ENCODE results near the gene IZUMO1. TPM values are rescaled to one million over a fixed set of nuclear protein-coding genes. Genes with fewer than 3 reads are reported as not detected.
A peak's percentile ranks its signal among the peaks of the same experiment; 100 is the strongest.

The IZUMO1 gene
- total and polyA plus RNA-seq, 9 of the 15 experiments (the other 6 are each of a cell fraction or from before 2014, with no cell fraction given) = 0.14 to 2.1 (median 0.73) TPM

DNA sequence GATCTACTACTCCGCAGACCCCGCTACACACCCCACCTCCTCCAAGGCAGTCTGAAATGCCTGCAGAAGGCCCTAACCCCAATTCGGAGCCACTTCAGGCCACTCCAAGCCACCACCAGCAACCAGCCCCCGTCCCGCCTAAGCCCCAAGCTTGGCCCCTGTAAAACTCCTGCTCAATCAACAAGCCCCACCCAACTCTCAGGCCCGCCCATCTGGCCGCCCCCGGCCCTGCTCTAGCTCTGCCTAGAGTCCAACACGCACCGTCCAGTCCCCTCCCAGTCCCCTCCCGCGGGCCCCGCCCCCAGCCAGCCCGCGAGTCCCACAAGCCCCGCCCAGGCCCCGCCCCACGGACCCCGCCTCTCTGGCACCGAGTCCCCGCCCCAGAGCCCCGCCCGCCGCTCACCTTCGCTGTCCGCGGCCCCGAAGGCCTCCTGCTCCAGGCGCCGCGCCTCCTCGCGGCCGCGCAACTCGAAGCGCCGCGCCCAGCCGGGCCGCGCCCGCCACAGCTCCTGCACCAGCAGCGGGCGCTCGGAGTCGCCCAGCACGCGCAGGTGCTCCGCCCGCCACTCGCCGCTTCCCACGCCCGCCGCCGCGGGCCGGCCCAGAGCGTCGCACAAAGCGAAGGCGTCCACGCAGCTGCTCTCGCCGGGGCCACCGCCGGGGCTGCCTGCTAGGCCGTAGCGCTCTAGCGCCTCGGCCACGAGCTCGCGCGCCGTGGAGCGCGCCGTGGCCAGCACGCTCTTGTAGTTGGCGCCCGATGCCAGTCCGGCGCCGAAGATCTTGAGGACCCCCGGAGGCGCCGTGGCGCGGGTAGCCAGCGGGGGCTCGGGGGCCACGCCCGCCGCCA lies 7.9 kb downstream of the IZUMO1 start (continued):
- TF ChIP-seq, protein P1, sequence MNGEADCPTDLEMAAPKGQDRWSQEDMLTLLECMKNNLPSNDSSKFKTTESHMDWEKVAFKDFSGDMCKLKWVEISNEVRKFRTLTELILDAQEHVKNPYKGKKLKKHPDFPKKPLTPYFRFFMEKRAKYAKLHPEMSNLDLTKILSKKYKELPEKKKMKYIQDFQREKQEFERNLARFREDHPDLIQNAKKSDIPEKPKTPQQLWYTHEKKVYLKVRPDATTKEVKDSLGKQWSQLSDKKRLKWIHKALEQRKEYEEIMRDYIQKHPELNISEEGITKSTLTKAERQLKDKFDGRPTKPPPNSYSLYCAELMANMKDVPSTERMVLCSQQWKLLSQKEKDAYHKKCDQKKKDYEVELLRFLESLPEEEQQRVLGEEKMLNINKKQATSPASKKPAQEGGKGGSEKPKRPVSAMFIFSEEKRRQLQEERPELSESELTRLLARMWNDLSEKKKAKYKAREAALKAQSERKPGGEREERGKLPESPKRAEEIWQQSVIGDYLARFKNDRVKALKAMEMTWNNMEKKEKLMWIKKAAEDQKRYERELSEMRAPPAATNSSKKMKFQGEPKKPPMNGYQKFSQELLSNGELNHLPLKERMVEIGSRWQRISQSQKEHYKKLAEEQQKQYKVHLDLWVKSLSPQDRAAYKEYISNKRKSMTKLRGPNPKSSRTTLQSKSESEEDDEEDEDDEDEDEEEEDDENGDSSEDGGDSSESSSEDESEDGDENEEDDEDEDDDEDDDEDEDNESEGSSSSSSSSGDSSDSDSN (IDR thresholded peaks at IDR 0.05; ENCODE audit: borderline replicate concordance in 1 of 2, low read depth in 2 of 2, low read length in 2 of 2) = peak in 1 of 2 experiments; percentile 59; a peak in 2 of 4 replicates
- TF ChIP-seq, protein P2, sequence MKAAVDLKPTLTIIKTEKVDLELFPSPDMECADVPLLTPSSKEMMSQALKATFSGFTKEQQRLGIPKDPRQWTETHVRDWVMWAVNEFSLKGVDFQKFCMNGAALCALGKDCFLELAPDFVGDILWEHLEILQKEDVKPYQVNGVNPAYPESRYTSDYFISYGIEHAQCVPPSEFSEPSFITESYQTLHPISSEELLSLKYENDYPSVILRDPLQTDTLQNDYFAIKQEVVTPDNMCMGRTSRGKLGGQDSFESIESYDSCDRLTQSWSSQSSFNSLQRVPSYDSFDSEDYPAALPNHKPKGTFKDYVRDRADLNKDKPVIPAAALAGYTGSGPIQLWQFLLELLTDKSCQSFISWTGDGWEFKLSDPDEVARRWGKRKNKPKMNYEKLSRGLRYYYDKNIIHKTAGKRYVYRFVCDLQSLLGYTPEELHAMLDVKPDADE (conservative IDR thresholded peaks at IDR 0.05; ENCODE audit: control insufficient read depth, low read depth, low read length) = peak; percentile 75
- TF ChIP-seq SRSF1 (IDR thresholded peaks at IDR 0.05; ENCODE audit: low read depth, low read length) (no peak), ELF1 (tag; IDR thresholded peaks at IDR 0.05) (no peak), FOXJ3 (CRISPR knock-in tag; IDR thresholded peaks at IDR 0.05) (no peak), CHD2 (IDR thresholded peaks at IDR 0.05; ENCODE audit: low read depth, low read length) (no peak), MAFK (IDR thresholded peaks at IDR 0.05; ENCODE audit: low read length) (no peak), TFAM (CRISPR knock-in tag; conservative IDR thresholded peaks at IDR 0.05) (no peak), ZNF12 (CRISPR knock-in tag; IDR thresholded peaks at IDR 0.05) (peak; percentile 45; the same call in 1 of the 2 replicates), LCOR (CRISPR knock-in tag; IDR thresholded peaks at IDR 0.05) (no peak), BMI1 (IDR thresholded peaks at IDR 0.05; ENCODE audit: low read length) (no peak), MECOM (CRISPR knock-in tag; IDR thresholded peaks at IDR 0.05) (no peak), ETS2 (tag; IDR thresholded peaks at IDR 0.05; ENCODE audit: borderline replicate concordance, poor library complexity, severe bottlenecking) (no peak), SRSF3 (IDR thresholded peaks at IDR 0.05; ENCODE audit: insufficient read depth, low read length) (no peak), MAFF (IDR thresholded peaks at IDR 0.05; ENCODE audit: low read length) (no peak), THRAP3 (IDR thresholded peaks at IDR 0.05; ENCODE audit: borderline replicate concordance) (no peak), ZEB2 (IDR thresholded peaks at IDR 0.05) (no peak)
- TF ChIP-seq, protein P3, sequence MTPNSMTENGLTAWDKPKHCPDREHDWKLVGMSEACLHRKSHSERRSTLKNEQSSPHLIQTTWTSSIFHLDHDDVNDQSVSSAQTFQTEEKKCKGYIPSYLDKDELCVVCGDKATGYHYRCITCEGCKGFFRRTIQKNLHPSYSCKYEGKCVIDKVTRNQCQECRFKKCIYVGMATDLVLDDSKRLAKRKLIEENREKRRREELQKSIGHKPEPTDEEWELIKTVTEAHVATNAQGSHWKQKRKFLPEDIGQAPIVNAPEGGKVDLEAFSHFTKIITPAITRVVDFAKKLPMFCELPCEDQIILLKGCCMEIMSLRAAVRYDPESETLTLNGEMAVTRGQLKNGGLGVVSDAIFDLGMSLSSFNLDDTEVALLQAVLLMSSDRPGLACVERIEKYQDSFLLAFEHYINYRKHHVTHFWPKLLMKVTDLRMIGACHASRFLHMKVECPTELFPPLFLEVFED (CRISPR knock-in tag; conservative IDR thresholded peaks at IDR 0.05) = no peak
- TF ChIP-seq, protein P4, sequence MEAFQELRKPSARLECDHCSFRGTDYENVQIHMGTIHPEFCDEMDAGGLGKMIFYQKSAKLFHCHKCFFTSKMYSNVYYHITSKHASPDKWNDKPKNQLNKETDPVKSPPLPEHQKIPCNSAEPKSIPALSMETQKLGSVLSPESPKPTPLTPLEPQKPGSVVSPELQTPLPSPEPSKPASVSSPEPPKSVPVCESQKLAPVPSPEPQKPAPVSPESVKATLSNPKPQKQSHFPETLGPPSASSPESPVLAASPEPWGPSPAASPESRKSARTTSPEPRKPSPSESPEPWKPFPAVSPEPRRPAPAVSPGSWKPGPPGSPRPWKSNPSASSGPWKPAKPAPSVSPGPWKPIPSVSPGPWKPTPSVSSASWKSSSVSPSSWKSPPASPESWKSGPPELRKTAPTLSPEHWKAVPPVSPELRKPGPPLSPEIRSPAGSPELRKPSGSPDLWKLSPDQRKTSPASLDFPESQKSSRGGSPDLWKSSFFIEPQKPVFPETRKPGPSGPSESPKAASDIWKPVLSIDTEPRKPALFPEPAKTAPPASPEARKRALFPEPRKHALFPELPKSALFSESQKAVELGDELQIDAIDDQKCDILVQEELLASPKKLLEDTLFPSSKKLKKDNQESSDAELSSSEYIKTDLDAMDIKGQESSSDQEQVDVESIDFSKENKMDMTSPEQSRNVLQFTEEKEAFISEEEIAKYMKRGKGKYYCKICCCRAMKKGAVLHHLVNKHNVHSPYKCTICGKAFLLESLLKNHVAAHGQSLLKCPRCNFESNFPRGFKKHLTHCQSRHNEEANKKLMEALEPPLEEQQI (IDR thresholded peaks at IDR 0.05) = no peak
- TF ChIP-seq, protein P5, sequence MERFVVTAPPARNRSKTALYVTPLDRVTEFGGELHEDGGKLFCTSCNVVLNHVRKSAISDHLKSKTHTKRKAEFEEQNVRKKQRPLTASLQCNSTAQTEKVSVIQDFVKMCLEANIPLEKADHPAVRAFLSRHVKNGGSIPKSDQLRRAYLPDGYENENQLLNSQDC (CRISPR knock-in tag; IDR thresholded peaks at IDR 0.05) = no peak
